Lung (tissue), 12 donors: ENCODE data around the gene ECM1. TPM values are rescaled to one million over a fixed set of nuclear protein-coding genes. Genes with fewer than 3 reads are reported as not detected.
A peak's percentile ranks its signal among the peaks of the same experiment; 100 is the strongest.

Experiments
- ATAC-seq: fragments of 200-7000 bp; cut with Tn5 transposase; one replicate; pipeline ENCODE4 v1.9.1; 2020; ENCODE audit warnings: moderate number of reproducible peaks; ENCODE audit not compliant: insufficient read depth, low FRiP score
- DNase-seq, 3 donors: peaks; one replicate each; pipeline ENCODE4 v3.0.0-alpha.2; 2013 to 2017
- H3K27ac ChIP-seq, 2 donors: one replicate each; pipeline ENCODE4 v1.5.1; 2013; ENCODE audit warnings: mild to moderate bottlenecking in 2 of 2, moderate library complexity in 2 of 2, control low read depth in 1 of 2, inconsistent platforms in 1 of 2, low read depth in 1 of 2, low read length in 1 of 2
- H3K27me3 ChIP-seq, 3 donors: one replicate each; pipeline ENCODE4 v1.5.1; 2013; ENCODE audit warnings: low read length in 2 of 3; ENCODE audit not compliant: control insufficient read depth in 3 of 3, insufficient read depth in 3 of 3
- H3K36me3 ChIP-seq, 4 donors: one replicate each; pipeline ENCODE4 v1.5.1; 2013; ENCODE audit warnings: low read length in 4 of 4, mild to moderate bottlenecking in 1 of 4, moderate library complexity in 1 of 4; ENCODE audit not compliant: control insufficient read depth in 4 of 4, insufficient read depth in 4 of 4
- H3K4me1 ChIP-seq, 5 donors: one replicate each; pipeline ENCODE4 v1.5.1; 2013; ENCODE audit warnings: low read length in 5 of 5, mild to moderate bottlenecking in 2 of 5, moderate library complexity in 1 of 5; ENCODE audit not compliant: control insufficient read depth in 5 of 5, insufficient read depth in 5 of 5
- H3K4me3 ChIP-seq: one replicate; pipeline ENCODE4 v1.5.1; 2013; ENCODE audit warnings: mild to moderate bottlenecking, control low read depth, moderate library complexity
- H3K9ac ChIP-seq, 2 donors: one replicate each; pipeline ENCODE4 v1.5.1; 2013; ENCODE audit warnings: low read length in 2 of 2, control low read depth in 1 of 2; ENCODE audit not compliant: insufficient read depth in 1 of 2
- H3K9me3 ChIP-seq, 4 donors: one replicate each; pipeline ENCODE4 v1.5.1; 2013; ENCODE audit warnings: low read length in 3 of 4, mild to moderate bottlenecking in 1 of 4, moderate library complexity in 1 of 4; ENCODE audit not compliant: control insufficient read depth in 4 of 4, insufficient read depth in 3 of 4
- CTCF ChIP-seq: IDR thresholded peaks from 2 replicates; pipeline ENCODE4 v1.5.1; 2012; ENCODE audit warnings: mild to moderate bottlenecking; ENCODE audit errors: control extremely low read depth, extremely low read depth
- WGBS, 2 donors: extraction: QIAGEN DNeasy Blood & Tissue Kit; methylation state at CpG; one replicate each; pipeline ENCODE4 v1.1.7; 2013; 5-methylcytosine and 5-hydroxymethylcytosine counted together
- polyA plus RNA-seq, 2 donors: library from polyadenylated mRNA; stranded (reverse); fragments of 200-250 nt; gene quantifications; one replicate each; pipeline ENCODE4 v1.2.1, GENCODE V29; 2013
- total RNA-seq, 2 donors: library from RNA; depleted of rRNA in 1 of 2; stranded (reverse); fragments of >200 nt in 1 of 2; gene quantifications; one replicate each; pipeline ENCODE4 v1.2.1, GENCODE V29; 2014 to 2021
- donor health status: control.
- donor health status: control.
- donor health status: Bipolar disorder and iron deficiency.
- donor health status: healthy.
- donor health status: DM: yes; HTN: yes; CAD: no.

ECM1 gene
- total and polyA plus RNA-seq, 4 donors = 1.2 to 20.0 (median 10.7) TPM

GRCh38 chr1:150498342-150498741, 9.6 kb upstream of the ECM1 start:
- no peaks in the 10 kb centered on the region for H3K27me3 ChIP-seq
- H3K9ac ChIP-seq = no peak overlapping the region
- peaks cover 5 to 29% (median 21%) of the 10 kb centered on the region in 4 donors for H3K36me3 ChIP-seq
- no peak overlapping the region for H3K27ac ChIP-seq
- ATAC-seq = no peak
- no peaks in the 10 kb centered on the region for H3K9me3 ChIP-seq
- no peak for TF ChIP-seq CTCF
- 97 to 98% methylated on average over 10 of the region's 10 CpGs for WGBS, 2 donors
- DNase-seq = no peak
- H3K4me3 ChIP-seq = no peak overlapping the region
- no peaks in the 10 kb centered on the region for H3K4me1 ChIP-seq

- Histone ChIP-seq H3K27ac (no peak overlapping the region), H3K4me1 (peaks cover 0 to 15% (median 0%) of the 10 kb centered on the region in 5 donors), H3K36me3 (peaks cover 11 to 27% (median 15%) of the 10 kb centered on the region in 4 donors), H3K9ac (no peak overlapping the region), H3K9me3 (no peaks in the 10 kb centered on the region), H3K27me3 (no peaks in the 10 kb centered on the region), H3K4me3 (no peak overlapping the region)
- no peak for DNase-seq
- TF ChIP-seq CTCF = no peak
- ATAC-seq = no peak
- 87 to 91% methylated on average over 6 of the region's 6 CpGs for WGBS, 2 donors
These were observed 2.5 kb upstream of the ECM1 start for GRCh38 chr1:150505431-150505830.

GRCh38 chr1:150508982-150509381, 1.1 kb downstream of the ECM1 start:
- no peak for TF ChIP-seq CTCF
- WGBS, 2 donors = 69 to 77% methylated on average over 4 of the region's 4 CpGs
- Histone ChIP-seq H3K9me3 (no peaks in the 10 kb centered on the region), H3K4me3 (no peak overlapping the region), H3K27me3 (no peaks in the 10 kb centered on the region), H3K4me1 (peaks cover 0 to 15% (median 0%) of the 10 kb centered on the region in 5 donors), H3K9ac (no peak overlapping the region), H3K27ac (no peak overlapping the region), H3K36me3 (peaks cover 9 to 25% (median 9%) of the 10 kb centered on the region in 4 donors)
- DNase-seq (peak in 1 of 3 donors; percentile 18), ATAC-seq (peak; percentile 15)

GRCh38 chr1:150511551-150511950, 3.6 kb downstream of the ECM1 start:
- DNase-seq = no peak

More at GRCh38 chr1:150511551-150511950, 3.6 kb downstream of the ECM1 start:
- ATAC-seq = no peak
- TF ChIP-seq CTCF = no peak
- H3K27me3 ChIP-seq = no peaks in the 10 kb centered on the region
- H3K9ac ChIP-seq = no peak overlapping the region
- H3K27ac ChIP-seq = no peak overlapping the region
- H3K9me3 ChIP-seq = no peaks in the 10 kb centered on the region
- H3K4me1 ChIP-seq = peaks cover 0 to 10% (median 8%) of the 10 kb centered on the region in 5 donors
- WGBS, 2 donors = 92 to 93% methylated on average over 12 of the region's 12 CpGs
- no peak overlapping the region for H3K4me3 ChIP-seq
- peaks cover 0 to 4% (median under 1%) of the 10 kb centered on the region in 4 donors for H3K36me3 ChIP-seq
